GM18907 (cell line): ENCODE results near the gene SMIM29.

Experiments used
- ATAC-seq: cut with Tn5 transposase; IDR thresholded peaks from one replicate; pipeline ENCODE4 v1.9.1; 2021; ENCODE audit warnings: mild to moderate bottlenecking, moderate library complexity; ENCODE audit not compliant: unreplicated experiment

The SMIM29 gene

GRCh38 chr6:34241351-34242215 is 7.2 kb downstream of the SMIM29 start:
- ATAC-seq: no peak

DNA sequence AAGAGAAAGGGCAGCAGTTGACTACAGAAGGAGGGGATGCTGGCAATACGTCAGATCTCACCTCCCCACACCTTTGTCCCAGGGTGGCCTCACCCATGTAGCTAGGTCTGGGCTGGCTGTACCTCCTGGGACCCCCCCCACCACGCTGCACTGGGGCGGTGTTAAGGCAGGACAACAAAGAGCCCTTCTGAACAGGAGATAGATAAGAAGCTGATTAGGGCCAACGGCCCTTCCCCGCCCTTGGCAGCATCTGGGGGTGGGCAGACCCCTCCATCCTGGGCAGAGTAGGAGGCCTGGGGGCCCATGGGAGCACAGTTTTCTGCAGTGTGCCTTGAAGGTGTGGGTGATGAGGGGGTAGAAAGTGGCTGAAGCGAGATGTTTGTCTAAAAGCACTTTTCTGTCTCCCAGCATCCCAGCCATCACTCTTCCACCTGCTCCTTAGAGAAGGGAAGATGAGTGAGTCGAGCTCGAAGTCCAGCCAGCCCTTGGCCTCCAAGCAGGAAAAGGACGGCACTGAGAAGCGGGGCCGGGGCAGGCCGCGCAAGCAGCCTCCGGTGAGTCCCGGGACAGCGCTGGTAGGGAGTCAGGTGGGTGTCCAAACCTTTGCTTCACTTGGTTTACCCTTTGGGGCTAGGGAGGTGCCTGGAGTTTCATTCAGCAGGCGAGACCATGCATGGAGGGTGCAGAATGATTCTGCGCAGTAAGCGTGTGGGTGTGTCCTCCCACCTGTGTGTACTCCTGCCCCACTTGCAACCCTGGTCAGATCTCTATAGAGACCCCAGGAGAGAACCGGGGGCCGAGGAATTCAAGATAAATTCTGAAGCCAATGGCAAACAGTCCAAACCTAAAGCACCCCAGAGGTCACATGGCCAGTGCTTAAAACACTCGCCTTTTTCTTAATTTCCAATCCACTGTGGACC is 8.2 kb downstream of the SMIM29 start:
- ATAC-seq: no peak

DNA sequence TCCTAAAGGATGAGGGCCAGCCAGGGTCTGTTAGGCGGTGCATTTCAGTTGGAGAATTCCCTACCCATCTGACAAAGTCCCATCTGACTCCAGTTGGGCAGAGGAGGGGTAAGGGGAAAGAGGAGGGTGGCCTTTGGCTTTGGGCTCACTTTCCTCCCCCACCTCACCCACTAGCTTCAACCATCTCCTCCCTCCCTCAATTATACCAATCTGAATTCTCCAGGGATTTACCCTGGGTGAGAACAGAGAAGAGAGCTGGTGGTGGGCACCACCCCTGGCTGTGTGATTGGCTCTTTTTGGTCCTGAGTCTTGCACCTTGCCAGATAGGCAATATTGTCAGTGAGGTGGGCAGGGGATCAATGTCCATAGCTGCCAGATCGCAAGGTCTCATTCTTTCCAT is 8.9 kb downstream of the SMIM29 start:
- ATAC-seq: no peak

- no peak for ATAC-seq
These were observed 9.3 kb downstream of the SMIM29 start for GRCh38 chr6:34239500-34239825.

GRCh38 chr6:34238585-34239499 is 10.0 kb downstream of the SMIM29 start:
- ATAC-seq: no peak

GRCh38 chr6:34237722-34238584 is 10.9 kb downstream of the SMIM29 start:
- peak; percentile 17 for ATAC-seq

- ATAC-seq: peak; percentile 16
These were observed 11.5 kb downstream of the SMIM29 start for GRCh38 chr6:34237316-34237721.

DNA sequence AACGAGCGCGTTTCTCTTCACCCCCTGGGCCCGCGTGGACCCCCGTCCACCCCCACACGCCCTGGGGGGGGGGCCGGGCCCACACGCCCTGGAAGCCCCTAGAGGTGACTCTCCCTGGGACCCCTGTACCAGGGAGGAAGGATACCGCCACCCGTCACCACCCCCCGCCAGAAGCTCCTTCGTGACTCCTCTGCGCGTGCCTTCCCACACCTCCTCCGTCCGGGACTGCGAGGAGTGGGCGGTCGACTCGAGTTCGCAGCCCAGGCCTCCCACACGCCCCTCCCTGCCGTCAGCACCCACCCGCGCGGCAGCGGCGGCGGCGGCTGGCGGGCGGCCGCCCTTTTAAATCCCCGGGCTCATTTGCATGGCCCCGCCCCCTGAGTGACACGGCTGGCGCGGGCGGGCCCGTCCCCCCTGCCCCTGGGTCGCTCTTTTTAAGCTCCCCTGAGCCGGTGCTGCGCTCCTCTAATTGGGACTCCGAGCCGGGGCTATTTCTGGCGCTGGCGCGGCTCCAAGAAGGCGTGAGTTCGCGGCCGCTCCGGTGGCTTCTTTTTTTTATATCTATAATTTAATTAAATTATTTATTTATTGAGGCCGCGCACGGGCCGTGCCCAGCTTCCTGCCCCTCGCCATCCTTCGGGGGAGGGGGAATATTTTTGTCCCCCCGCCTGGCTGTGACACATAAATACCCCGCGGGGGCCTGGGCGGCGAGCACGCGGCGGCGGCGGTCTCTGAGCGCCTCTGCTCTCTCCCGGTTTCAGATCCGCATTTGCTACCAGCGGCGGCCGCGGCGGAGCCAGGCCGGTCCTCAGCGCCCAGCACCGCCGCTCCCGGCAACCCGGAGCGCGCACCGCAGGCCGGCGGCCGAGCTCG is 12.1 kb downstream of the SMIM29 start, which contains the start of gene HMGA1:
HMGA1 (plus strand) TSS at position 431 of the 873 bp plus-strand sequence. CDS start 3,908 bp downstream, outside the sequence.
- peak; percentile 66 for ATAC-seq

DNA sequence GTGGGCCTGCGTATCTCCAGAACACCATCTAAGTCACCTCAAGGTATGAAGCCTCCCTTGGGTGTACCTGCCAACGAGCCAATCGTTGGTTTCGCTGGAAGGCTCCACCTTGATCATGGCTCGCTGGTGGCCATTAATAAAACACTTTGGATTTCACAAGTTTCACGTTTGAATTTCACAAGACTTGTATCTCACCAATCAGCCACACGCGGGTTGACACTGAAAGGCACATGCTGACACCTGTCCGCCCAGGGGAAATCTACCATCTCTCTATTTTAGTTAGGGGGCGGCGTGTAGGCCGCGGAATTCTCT is 12.7 kb downstream of the SMIM29 start:
- peak; percentile 1 for ATAC-seq

- ATAC-seq: no peak
These were observed 13.3 kb downstream of the SMIM29 start for GRCh38 chr6:34235307-34236130.

DNA sequence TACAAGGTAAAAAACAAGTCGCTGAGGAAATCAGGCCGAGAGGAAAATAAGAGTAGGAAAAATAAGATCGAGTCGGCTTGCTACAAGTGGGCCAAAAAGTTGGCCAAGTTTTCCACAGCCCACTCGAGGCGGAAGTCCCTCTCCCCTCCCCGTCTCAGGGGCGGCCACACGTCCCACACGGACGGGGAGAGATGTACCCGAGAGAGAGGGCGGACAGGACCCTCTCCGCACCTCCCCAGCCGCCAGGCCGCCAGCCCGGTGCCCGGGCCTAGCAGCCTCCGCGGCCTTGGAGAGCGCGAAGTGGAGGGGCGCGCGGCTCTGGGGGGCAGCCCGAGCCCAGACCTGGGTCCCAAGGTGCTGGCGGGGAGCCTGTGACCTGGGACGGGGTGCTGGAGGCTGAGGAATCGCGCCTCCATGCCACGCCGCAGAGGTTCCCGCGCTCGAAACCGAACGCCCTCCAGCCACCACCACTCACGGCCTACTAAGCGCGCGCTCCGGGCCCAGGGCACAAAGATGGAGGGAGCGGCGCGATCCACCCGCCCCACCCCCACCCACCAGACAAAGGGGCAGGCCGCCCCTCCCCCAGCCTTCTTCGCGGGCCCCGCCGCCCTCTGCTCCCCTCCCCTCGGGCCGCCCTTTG is 14.0 kb downstream of the SMIM29 start:
- no peak for ATAC-seq

DNA sequence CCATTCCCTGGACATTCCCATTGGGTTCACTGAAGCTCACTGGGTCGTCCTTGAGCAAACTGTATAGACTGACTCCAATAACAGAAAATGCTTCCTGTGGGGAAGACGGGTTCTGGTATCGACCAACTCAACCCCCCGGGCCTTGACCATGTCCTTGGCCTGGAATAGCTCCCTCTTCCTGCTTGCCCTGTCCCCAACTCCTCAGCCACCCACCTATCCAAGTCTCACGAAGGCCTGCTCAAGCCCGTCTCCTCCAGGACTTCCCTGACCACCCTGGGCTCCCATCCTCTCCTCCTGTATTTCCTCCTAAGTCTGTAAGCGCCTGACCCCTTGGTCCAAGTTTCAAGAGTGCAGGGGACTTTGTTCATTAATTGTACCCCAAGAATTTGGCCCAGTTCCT is 14.9 kb downstream of the SMIM29 start:
- no peak for ATAC-seq

DNA sequence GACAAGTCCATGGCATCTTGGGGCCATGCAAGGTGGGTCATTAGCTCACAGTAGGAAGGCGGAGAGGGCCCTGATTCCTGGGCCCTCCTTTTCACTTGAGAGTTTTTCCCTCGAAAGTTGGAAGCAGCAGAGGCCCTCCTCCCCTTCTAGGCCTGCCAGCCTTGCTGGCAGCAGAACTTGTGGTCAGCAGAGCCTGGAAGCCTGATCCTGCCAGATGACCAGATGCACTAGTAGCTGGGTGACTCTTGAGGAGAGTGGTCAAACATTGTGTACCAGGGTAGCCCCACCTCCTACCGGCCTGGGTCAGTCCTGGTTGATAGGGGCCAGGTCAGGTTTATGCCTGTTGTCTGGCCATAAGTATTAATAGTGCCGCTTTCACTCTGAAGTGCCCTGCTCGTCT is 15.9 kb downstream of the SMIM29 start:
- ATAC-seq: no peak

- no peak for ATAC-seq
These were observed 17.1 kb downstream of the SMIM29 start for GRCh38 chr6:34231566-34232336.

- ATAC-seq: no peak
These were observed 18.0 kb downstream of the SMIM29 start for GRCh38 chr6:34230653-34231371.

DNA sequence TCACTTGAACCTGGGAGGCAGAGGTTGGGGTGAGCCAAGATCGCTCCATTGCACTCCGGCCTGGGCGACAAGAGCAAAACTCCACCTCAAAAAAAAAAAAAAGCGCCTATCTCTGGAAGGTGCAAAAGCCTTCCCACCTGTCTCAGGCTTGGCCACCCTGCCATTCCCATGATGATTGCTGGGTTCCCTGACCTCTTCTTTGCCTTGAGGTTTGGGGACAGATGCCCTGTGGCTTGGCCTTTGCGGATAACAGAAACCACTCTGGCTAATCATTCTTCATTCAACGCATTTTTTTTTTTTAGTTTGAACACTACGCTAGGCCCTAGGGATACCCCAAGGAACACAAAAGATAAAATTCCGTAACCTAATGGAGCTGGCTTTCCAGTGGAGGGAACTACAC is 18.9 kb downstream of the SMIM29 start:
- no peak for ATAC-seq
